SU-DHL-6 (cell line): ENCODE data around the gene RPS15.
A peak's percentile ranks its signal among the peaks of the same experiment; 100 is the strongest.
"Not testable (repeated sequence)": the region's sequence is repeated elsewhere in the genome, so short reads cannot be mapped to it uniquely, and the experiment has no call there.

Experiments
- H2AFZ ChIP-seq: fragments of 200-600 bp; sonication (generic); 2 replicates; pipeline ENCODE4 v1.6.1; 2014; ENCODE audit warnings: low read depth, mild to moderate bottlenecking, moderate library complexity, mixed read lengths, antibody characterized with exemption, low read length; ENCODE audit not compliant: severe bottlenecking
- H3F3A ChIP-seq: fragments of 200-600 bp; shearing (Covaris generic); 2 replicates; pipeline ENCODE4 v1.6.0; 2016; ENCODE audit warnings: antibody characterized with exemption, mild to moderate bottlenecking; ENCODE audit not compliant: insufficient read depth
- H3K27ac ChIP-seq: fragments of 200-600 bp; sonication (generic); 2 replicates; pipeline ENCODE4 v1.5.1; 2016; ENCODE audit warnings: low read depth, mild to moderate bottlenecking, low read length, moderate library complexity, mixed read lengths
- H3K27me3 ChIP-seq: fragments of 200-600 bp; sonication (generic), shearing (Covaris generic); 2 replicates; pipeline ENCODE4 v1.6.0; 2014; ENCODE audit warnings: mild to moderate bottlenecking, low read length
- H3K36me3 ChIP-seq: fragments of 200-600 bp; sonication (generic); 2 replicates; pipeline ENCODE4 v1.6.1; 2014; ENCODE audit warnings: mild to moderate bottlenecking, low read length, mixed read lengths
- H3K4me2 ChIP-seq: fragments of 300-600, 200-600 bp; shearing (Covaris generic), sonication (generic); 2 replicates; pipeline ENCODE4 v1.6.0; 2014; ENCODE audit warnings: low read length, low read depth, mild to moderate bottlenecking; ENCODE audit not compliant: poor library complexity, severe bottlenecking
- H3K4me3 ChIP-seq: fragments of 200-600 bp; sonication (generic); 2 replicates; pipeline ENCODE4 v1.5.1; 2014; ENCODE audit warnings: antibody characterized with exemption, low read length, mild to moderate bottlenecking, mixed read lengths; ENCODE audit not compliant: insufficient read depth, poor library complexity, severe bottlenecking
- H3K79me2 ChIP-seq: fragments of 200-600 bp; sonication (generic); 2 replicates; pipeline ENCODE4 v1.6.1; 2014; ENCODE audit warnings: mild to moderate bottlenecking, low read length, moderate library complexity; ENCODE audit not compliant: insufficient read depth
- H3K9ac ChIP-seq: fragments of 200-600 bp; sonication (generic); 2 replicates; pipeline ENCODE4 v1.7.0; 2014; ENCODE audit warnings: mild to moderate bottlenecking, low read length
- H3K9me2 ChIP-seq: fragments of 200-600 bp; sonication (generic); replicated peaks from 2 replicates; pipeline ENCODE4 v1.6.1; 2014; ENCODE audit warnings: low read length; ENCODE audit not compliant: insufficient read depth
- H3K9me3 ChIP-seq: fragments of 200-600 bp; sonication (generic); 2 replicates; pipeline ENCODE4 v1.6.1; 2014; ENCODE audit warnings: low read length, mixed read lengths; ENCODE audit not compliant: insufficient read depth
- H4K20me1 ChIP-seq: fragments of 200-600 bp; sonication (generic); 2 replicates; pipeline ENCODE4 v1.6.1; 2014; ENCODE audit warnings: low read depth, mild to moderate bottlenecking, antibody characterized with exemption, low read length, moderate library complexity, mixed read lengths
- CTCF ChIP-seq: fragments of 200-600 bp; sonication (generic); IDR thresholded peaks from one replicate; pipeline ENCODE4 v1.5.1; 2017; ENCODE audit warnings: antibody characterized with exemption, mild to moderate bottlenecking, low read length, moderate library complexity; ENCODE audit not compliant: insufficient read depth, poor library complexity, severe bottlenecking
- EZH2phosphoT487 ChIP-seq: fragments of 200-600 bp; sonication (generic), shearing (Covaris generic); conservative IDR thresholded peaks from 2 replicates; pipeline ENCODE4 v1.6.1; 2018; ENCODE audit warnings: mild to moderate bottlenecking, antibody characterized with exemption, low read length, moderate library complexity, mixed read lengths

The RPS15 gene

GRCh38 chr19:1437609-1438008, 587 bp upstream of the RPS15 start:
- H3K9ac ChIP-seq = peak overlapping the region; percentile 28; the same call in 1 of the 2 replicates
- H3K27me3 ChIP-seq = no peaks in the 10 kb centered on the region
- peaks cover 48% of the 10 kb centered on the region for H3F3A ChIP-seq
- no peaks in the 10 kb centered on the region for H3K9me2 ChIP-seq
- H2AFZ ChIP-seq = peak overlapping the region; percentile 49
- no peaks in the 10 kb centered on the region for H3K9me3 ChIP-seq
- TF ChIP-seq EZH2phosphoT487 (no peak), CTCF (no peak)
- H3K79me2 ChIP-seq = peaks cover 31% of the 10 kb centered on the region
- peaks cover 19% of the 10 kb centered on the region for H3K36me3 ChIP-seq
- peak overlapping the region; percentile 53 for H3K27ac ChIP-seq
- H3K4me2 ChIP-seq = peak overlapping the region; percentile 41
- peaks cover 18% of the 10 kb centered on the region; the same call in 1 of the 2 replicates for H4K20me1 ChIP-seq
- H3K4me3 ChIP-seq = no peak overlapping the region

GRCh38 chr19:1438933-1439354, 748 bp downstream of the RPS15 start:
- H3F3A ChIP-seq = peaks cover 61% of the 10 kb centered on the region
- peak overlapping the region; percentile 67 for H3K4me2 ChIP-seq
- H3K36me3 ChIP-seq = peaks cover 19% of the 10 kb centered on the region
- no peak for TF ChIP-seq EZH2phosphoT487
- no peak for TF ChIP-seq CTCF
- no peaks in the 10 kb centered on the region for H3K9me2 ChIP-seq
- H3K27ac ChIP-seq = peak overlapping the region; percentile 78
- H3K4me3 ChIP-seq = peak overlapping the region; percentile 99
- peaks cover 31% of the 10 kb centered on the region for H3K79me2 ChIP-seq
- H3K9ac ChIP-seq = peak overlapping the region; percentile 99
- no peaks in the 10 kb centered on the region for H3K9me3 ChIP-seq
- H2AFZ ChIP-seq = no peak overlapping the region
- H4K20me1 ChIP-seq = peaks cover 18% of the 10 kb centered on the region; the same call in 1 of the 2 replicates
- H3K27me3 ChIP-seq = no peaks in the 10 kb centered on the region

GRCh38 chr19:1439525-1440417, 1.6 kb downstream of the RPS15 start:
- Histone ChIP-seq H3K79me2 (peaks cover 31% of the 10 kb centered on the region), H4K20me1 (peaks cover 18% of the 10 kb centered on the region; the same call in 1 of the 2 replicates), H3K4me2 (peak overlapping the region; percentile 67), H3K36me3 (peaks cover 19% of the 10 kb centered on the region), H3K4me3 (peak overlapping the region; percentile 99), H3K27ac (peak overlapping the region; percentile 78), H3K9ac (peak overlapping the region; percentile 99), H3F3A (peaks cover 66% of the 10 kb centered on the region)
- H2AFZ ChIP-seq, H3K27me3 ChIP-seq, H3K9me2 ChIP-seq, H3K9me3 ChIP-seq: not testable (repeated sequence)

GRCh38 chr19:1440418-1440801, 2.2 kb downstream of the RPS15 start:
- no peak for TF ChIP-seq EZH2phosphoT487
- TF ChIP-seq CTCF = no peak
- H3K4me2 ChIP-seq = no peak overlapping the region
- H3K4me3 ChIP-seq = no peak overlapping the region
- no peak overlapping the region for H2AFZ ChIP-seq
- no peaks in the 10 kb centered on the region for H3K9me3 ChIP-seq
- H3K27ac ChIP-seq = no peak overlapping the region
- H3K79me2 ChIP-seq = peaks cover 31% of the 10 kb centered on the region
- no peak overlapping the region for H3K9ac ChIP-seq
- peaks cover 60% of the 10 kb centered on the region for H3F3A ChIP-seq
- H4K20me1 ChIP-seq = peaks cover 18% of the 10 kb centered on the region; the same call in 1 of the 2 replicates
- no peaks in the 10 kb centered on the region for H3K27me3 ChIP-seq
- H3K9me2 ChIP-seq = no peaks in the 10 kb centered on the region
- peaks cover 16% of the 10 kb centered on the region for H3K36me3 ChIP-seq
